Spleen (tissue), 7 donors: ENCODE measurements around the gene KLF8.

Source experiments
- POLR2A ChIP-seq, 3 donors: fragments of 450-650 bp; IDR thresholded peaks; one replicate each; pipeline ENCODE4 v1.5.1; 2017; ENCODE audit warnings: antibody characterized with exemption in 3 of 3, mild to moderate bottlenecking in 1 of 3
- TF ChIP-seq, protein P1 (sequence below), 11 experiments: fragments of 200-600 bp in 7 of 11; fragments of 450-650 bp in 4 of 11; sonication (generic) in 4 of 11; IDR thresholded peaks in 8 of 11; conservative IDR thresholded peaks in 3 of 11; 1 replicate in 7 of 11; 2 replicates in 4 of 11; pipeline versions ENCODE4 v1.4.0 to v1.8.0; 2016 to 2021; ENCODE audit warnings: antibody characterized with exemption in 11 of 11, inconsistent platforms in 4 of 11, mild to moderate bottlenecking in 1 of 11
- donor health status: DM: no; HTN: no; CAD: no; lungs with moderate emphysema.
- donor health status: DM: no; HTN: no; CAD: no.
- donor health status: DM: no; HTN: no; CAD: no.

DNA sequence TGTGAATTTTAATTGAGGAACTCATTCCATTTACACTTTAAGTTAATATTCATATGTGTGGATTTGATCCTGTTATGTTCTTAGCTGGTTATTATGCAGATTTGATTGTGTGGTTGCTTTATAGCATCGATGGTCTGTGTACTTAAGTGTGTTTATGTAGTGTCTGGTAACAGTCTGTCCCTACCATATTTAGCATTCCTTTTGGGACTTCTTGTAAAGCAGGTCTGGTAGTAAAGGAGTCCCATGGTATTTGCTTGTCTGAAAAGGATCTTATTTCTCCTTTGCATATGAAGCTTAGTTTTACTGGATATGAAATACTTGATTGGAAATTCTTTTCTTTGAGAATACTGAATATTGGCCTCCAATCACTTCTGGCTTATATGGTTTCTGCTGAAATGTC is 76.6 kb downstream of the KLF8 start:
- TF ChIP-seq, protein P1, sequence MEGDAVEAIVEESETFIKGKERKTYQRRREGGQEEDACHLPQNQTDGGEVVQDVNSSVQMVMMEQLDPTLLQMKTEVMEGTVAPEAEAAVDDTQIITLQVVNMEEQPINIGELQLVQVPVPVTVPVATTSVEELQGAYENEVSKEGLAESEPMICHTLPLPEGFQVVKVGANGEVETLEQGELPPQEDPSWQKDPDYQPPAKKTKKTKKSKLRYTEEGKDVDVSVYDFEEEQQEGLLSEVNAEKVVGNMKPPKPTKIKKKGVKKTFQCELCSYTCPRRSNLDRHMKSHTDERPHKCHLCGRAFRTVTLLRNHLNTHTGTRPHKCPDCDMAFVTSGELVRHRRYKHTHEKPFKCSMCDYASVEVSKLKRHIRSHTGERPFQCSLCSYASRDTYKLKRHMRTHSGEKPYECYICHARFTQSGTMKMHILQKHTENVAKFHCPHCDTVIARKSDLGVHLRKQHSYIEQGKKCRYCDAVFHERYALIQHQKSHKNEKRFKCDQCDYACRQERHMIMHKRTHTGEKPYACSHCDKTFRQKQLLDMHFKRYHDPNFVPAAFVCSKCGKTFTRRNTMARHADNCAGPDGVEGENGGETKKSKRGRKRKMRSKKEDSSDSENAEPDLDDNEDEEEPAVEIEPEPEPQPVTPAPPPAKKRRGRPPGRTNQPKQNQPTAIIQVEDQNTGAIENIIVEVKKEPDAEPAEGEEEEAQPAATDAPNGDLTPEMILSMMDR (IDR thresholded peaks at IDR 0.05 in 8 of 11, conservative IDR thresholded peaks at IDR 0.05 in 3 of 11): no peak
- no peak for TF ChIP-seq POLR2A (IDR thresholded peaks at IDR 0.05)
